A549 (cell line): ENCODE results near the gene TXNRD1. TPM values are rescaled to one million over a fixed set of nuclear protein-coding genes. Genes with fewer than 3 reads are reported as not detected.
A peak's percentile ranks its signal among the peaks of the same experiment; 100 is the strongest.

Source experiments
- BHLHE40 ChIP-seq: IDR thresholded peaks from 2 replicates; pipeline ENCODE4 v1.6.1; 2012; ENCODE audit warnings: low read depth, low read length, inconsistent platforms
- CBX8 ChIP-seq: fragments of 200-600 bp; sonication (generic); IDR thresholded peaks from 2 replicates; pipeline ENCODE4 v1.6.1; 2016
- CHD2 ChIP-seq: fragments of 150-350 bp; IDR thresholded peaks from 2 replicates; pipeline ENCODE4 v1.6.1; 2014; ENCODE audit warnings: low read length; ENCODE audit not compliant: partially characterized antibody
- CHD4 ChIP-seq: fragments of 200-600 bp; sonication (generic); IDR thresholded peaks from 2 replicates; pipeline ENCODE4 v1.6.1; 2016; ENCODE audit warnings: antibody characterized with exemption, mild to moderate bottlenecking, borderline replicate concordance
- EHMT2 ChIP-seq: fragments of 200-600 bp; sonication (generic); IDR thresholded peaks from 2 replicates; pipeline ENCODE4 v1.6.1; 2016; ENCODE audit warnings: antibody characterized with exemption, low read depth, mild to moderate bottlenecking, moderate library complexity
- EP300 ChIP-seq, 2 experiments: fragments of >200 bp; sonication (Bioruptor Twin); formaldehyde crosslinking; IDR thresholded peaks; 2 replicates in 1 of 2; 3 replicates in 1 of 2; pipeline ENCODE4 v1.6.1; 2016 to 2017
- FOSL2 ChIP-seq, 2 experiments: fragments of 450-650 bp in 1 of 2; fragments of >200 bp in 1 of 2; sonication (Bioruptor Twin) in 1 of 2; formaldehyde crosslinking; IDR thresholded peaks; 2 replicates each; pipeline versions ENCODE4 v1.5.0 to v1.6.1; 2016 to 2020; ENCODE audit warnings: mild to moderate bottlenecking in 1 of 2, moderate library complexity in 1 of 2
- GATA3 ChIP-seq: IDR thresholded peaks from 2 replicates; pipeline ENCODE4 v1.6.1; 2012; ENCODE audit warnings: borderline replicate concordance
- HEYL ChIP-seq: fragments of 250-450 bp; sonication (Bioruptor Pico); IDR thresholded peaks from 2 replicates; pipeline ENCODE4 v1.8.0; 2021; ENCODE audit warnings: mild to moderate bottlenecking, moderate library complexity
- HOXA7 ChIP-seq: fragments of 250-450 bp; sonication (Bioruptor Pico); IDR thresholded peaks from 2 replicates; pipeline ENCODE4 v1.5.0; 2020; ENCODE audit warnings: mild to moderate bottlenecking, moderate library complexity
- HOXB5 ChIP-seq: fragments of 250-450 bp; sonication (Bioruptor Pico); IDR thresholded peaks from 2 replicates; pipeline ENCODE4 v1.5.0; 2020; ENCODE audit warnings: mild to moderate bottlenecking, moderate library complexity
- KDM5A ChIP-seq: fragments of 200-600 bp; sonication (generic); IDR thresholded peaks from 2 replicates; pipeline ENCODE4 v1.6.1; 2016; ENCODE audit warnings: antibody characterized with exemption, mild to moderate bottlenecking
- MAFK ChIP-seq: fragments of 450-650 bp; IDR thresholded peaks from 2 replicates; pipeline ENCODE4 v1.6.1; 2014; ENCODE audit not compliant: partially characterized antibody
- MAZ ChIP-seq: fragments of 150-350 bp; IDR thresholded peaks from 2 replicates; pipeline ENCODE4 v1.6.1; 2014; ENCODE audit warnings: antibody characterized with exemption, low read depth, low read length, borderline replicate concordance
- NPAS2 ChIP-seq: fragments of 250-450 bp; sonication (Bioruptor Pico); IDR thresholded peaks from 2 replicates; pipeline ENCODE4 v1.8.0; 2022; ENCODE audit warnings: mild to moderate bottlenecking, moderate library complexity, borderline replicate concordance
- POLR2A ChIP-seq: IDR thresholded peaks from 2 replicates; pipeline ENCODE4 v1.6.1; 2012; ENCODE audit warnings: mild to moderate bottlenecking, low read length
- RAD21 ChIP-seq, 2 experiments: fragments of >200 bp in 1 of 2; sonication (Bioruptor Twin) in 1 of 2; formaldehyde crosslinking in 1 of 2; IDR thresholded peaks in 1 of 2; conservative IDR thresholded peaks in 1 of 2; 2 replicates in 1 of 2; 3 replicates in 1 of 2; pipeline ENCODE4 v1.6.1; 2012 to 2018; ENCODE audit warnings: inconsistent platforms in 1 of 2
- RARB ChIP-seq: fragments of 250-450 bp; sonication (Bioruptor Pico); IDR thresholded peaks from 2 replicates; pipeline ENCODE4 v1.8.0; 2021; ENCODE audit warnings: mild to moderate bottlenecking, moderate library complexity
- RCOR1 ChIP-seq: fragments of 150-350 bp; IDR thresholded peaks from 2 replicates; pipeline ENCODE4 v1.6.1; 2014; ENCODE audit warnings: antibody characterized with exemption, low read length, low read depth
- RFX5 ChIP-seq: fragments of 450-650 bp; IDR thresholded peaks from 2 replicates; pipeline ENCODE4 v1.7.1; 2014; ENCODE audit warnings: antibody characterized with exemption, mild to moderate bottlenecking, moderate library complexity
- ZNF302 ChIP-seq: fragments of 250-450 bp; sonication (Bioruptor Pico); IDR thresholded peaks from 2 replicates; pipeline ENCODE4 v1.9.0; 2021; ENCODE audit warnings: inconsistent platforms, mild to moderate bottlenecking, moderate library complexity
- ZSCAN20 ChIP-seq: fragments of 250-450 bp; sonication (Bioruptor Pico); IDR thresholded peaks from 2 replicates; pipeline ENCODE4 v1.8.0; 2022; ENCODE audit warnings: mild to moderate bottlenecking, moderate library complexity
- polyA plus RNA-seq, 4 experiments: library from polyadenylated mRNA; depleted of rRNA in 3 of 4; stranded (reverse); fragments of >200 nt; fragmentation: RNase III in 1 of 4; extraction: RNeasy Plus Mini Kit Qiagen cat#74134 plus additional on column Dnase treatment in 1 of 4; gene quantifications; 2 replicates in 3 of 4; 3 replicates in 1 of 4; pipeline ENCODE4 v1.2.3, GENCODE V29; 2011 to 2017
- TF ChIP-seq, protein P1 (sequence below): fragments of 250-450 bp; sonication (Bioruptor Pico); IDR thresholded peaks from 2 replicates; pipeline ENCODE4 v1.5.0; 2020; ENCODE audit warnings: low read depth, mild to moderate bottlenecking, moderate library complexity
- TF ChIP-seq, protein P2 (sequence below): IDR thresholded peaks from 2 replicates; pipeline ENCODE4 v1.6.1; 2012
- TF ChIP-seq, protein P3 (sequence below): fragments of >200 bp; sonication (Bioruptor Twin); formaldehyde crosslinking; IDR thresholded peaks from 3 replicates; pipeline ENCODE4 v1.5.1; 2016
- TF ChIP-seq, protein P4 (sequence below): IDR thresholded peaks from 2 replicates; pipeline ENCODE4 v1.6.1; 2012
- TF ChIP-seq, protein P5 (sequence below): fragments of >200 bp; sonication (Bioruptor Twin); formaldehyde crosslinking; IDR thresholded peaks from 3 replicates; pipeline ENCODE4 v1.6.1; 2016
- TF ChIP-seq, protein P6 (sequence below): fragments of 150-350 bp; IDR thresholded peaks from 2 replicates; pipeline ENCODE4 v1.6.1; 2014; ENCODE audit warnings: low read depth, mild to moderate bottlenecking, low read length

TXNRD1 gene
- polyA plus RNA-seq, 2 of the 4 experiments (the other 2 are of a cell fraction): 899 to 1,230 TPM

DNA sequence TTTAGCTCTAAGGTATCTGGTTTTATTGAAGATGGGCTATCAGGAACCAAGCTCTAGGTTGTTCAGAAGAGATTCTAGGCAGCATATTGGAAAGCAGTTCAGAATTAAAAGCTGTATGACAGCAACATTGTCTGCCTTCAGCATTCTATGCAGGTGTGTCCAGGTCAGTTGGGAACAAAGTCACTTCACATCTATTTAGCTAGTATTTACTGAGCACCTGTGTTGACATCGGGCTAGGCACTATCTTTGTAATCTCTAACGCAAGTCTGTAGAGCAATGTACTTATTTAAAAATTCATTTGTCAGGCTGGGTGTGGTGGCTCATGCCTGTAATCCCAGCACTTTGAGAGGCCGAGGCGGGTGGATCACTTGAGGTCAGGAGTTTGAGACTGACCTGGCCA lies 81.1 kb downstream of the TXNRD1 start (continued):
- TF ChIP-seq, protein P1, sequence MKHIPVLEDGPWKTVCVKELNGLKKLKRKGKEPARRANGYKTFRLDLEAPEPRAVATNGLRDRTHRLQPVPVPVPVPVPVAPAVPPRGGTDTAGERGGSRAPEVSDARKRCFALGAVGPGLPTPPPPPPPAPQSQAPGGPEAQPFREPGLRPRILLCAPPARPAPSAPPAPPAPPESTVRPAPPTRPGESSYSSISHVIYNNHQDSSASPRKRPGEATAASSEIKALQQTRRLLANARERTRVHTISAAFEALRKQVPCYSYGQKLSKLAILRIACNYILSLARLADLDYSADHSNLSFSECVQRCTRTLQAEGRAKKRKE: 0 out of 2 replicates have a peak, but pooled peaks have one; percentile 15
- TF ChIP-seq CHD4: no peak
- TF ChIP-seq CHD2: no peak
- TF ChIP-seq, protein P2, sequence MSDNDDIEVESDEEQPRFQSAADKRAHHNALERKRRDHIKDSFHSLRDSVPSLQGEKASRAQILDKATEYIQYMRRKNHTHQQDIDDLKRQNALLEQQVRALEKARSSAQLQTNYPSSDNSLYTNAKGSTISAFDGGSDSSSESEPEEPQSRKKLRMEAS: no peak
- 0 out of 2 replicates have a peak, but pooled peaks have one; percentile 9 for TF ChIP-seq GATA3
- TF ChIP-seq RAD21 (conservative IDR thresholded peaks at IDR 0.05 in 1 of 2, IDR thresholded peaks at IDR 0.05 in 1 of 2): no peak
- TF ChIP-seq KDM5A: no peak
- no peak for TF ChIP-seq ZNF302
- 0 out of 2 replicates have a peak, but pooled peaks have one; percentile 28 for TF ChIP-seq HOXB5 (CRISPR knock-in tag)
- TF ChIP-seq, protein P3, sequence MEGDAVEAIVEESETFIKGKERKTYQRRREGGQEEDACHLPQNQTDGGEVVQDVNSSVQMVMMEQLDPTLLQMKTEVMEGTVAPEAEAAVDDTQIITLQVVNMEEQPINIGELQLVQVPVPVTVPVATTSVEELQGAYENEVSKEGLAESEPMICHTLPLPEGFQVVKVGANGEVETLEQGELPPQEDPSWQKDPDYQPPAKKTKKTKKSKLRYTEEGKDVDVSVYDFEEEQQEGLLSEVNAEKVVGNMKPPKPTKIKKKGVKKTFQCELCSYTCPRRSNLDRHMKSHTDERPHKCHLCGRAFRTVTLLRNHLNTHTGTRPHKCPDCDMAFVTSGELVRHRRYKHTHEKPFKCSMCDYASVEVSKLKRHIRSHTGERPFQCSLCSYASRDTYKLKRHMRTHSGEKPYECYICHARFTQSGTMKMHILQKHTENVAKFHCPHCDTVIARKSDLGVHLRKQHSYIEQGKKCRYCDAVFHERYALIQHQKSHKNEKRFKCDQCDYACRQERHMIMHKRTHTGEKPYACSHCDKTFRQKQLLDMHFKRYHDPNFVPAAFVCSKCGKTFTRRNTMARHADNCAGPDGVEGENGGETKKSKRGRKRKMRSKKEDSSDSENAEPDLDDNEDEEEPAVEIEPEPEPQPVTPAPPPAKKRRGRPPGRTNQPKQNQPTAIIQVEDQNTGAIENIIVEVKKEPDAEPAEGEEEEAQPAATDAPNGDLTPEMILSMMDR: no peak
- no peak for TF ChIP-seq CBX8
- no peak for TF ChIP-seq EP300 (IDR thresholded peaks at IDR 0.05)
- no peak for TF ChIP-seq MAZ
- TF ChIP-seq, protein P4, sequence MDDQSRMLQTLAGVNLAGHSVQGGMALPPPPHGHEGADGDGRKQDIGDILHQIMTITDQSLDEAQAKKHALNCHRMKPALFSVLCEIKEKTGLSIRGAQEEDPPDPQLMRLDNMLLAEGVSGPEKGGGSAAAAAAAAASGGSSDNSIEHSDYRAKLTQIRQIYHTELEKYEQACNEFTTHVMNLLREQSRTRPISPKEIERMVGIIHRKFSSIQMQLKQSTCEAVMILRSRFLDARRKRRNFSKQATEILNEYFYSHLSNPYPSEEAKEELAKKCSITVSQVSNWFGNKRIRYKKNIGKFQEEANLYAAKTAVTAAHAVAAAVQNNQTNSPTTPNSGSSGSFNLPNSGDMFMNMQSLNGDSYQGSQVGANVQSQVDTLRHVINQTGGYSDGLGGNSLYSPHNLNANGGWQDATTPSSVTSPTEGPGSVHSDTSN: no peak
- TF ChIP-seq, protein P5, sequence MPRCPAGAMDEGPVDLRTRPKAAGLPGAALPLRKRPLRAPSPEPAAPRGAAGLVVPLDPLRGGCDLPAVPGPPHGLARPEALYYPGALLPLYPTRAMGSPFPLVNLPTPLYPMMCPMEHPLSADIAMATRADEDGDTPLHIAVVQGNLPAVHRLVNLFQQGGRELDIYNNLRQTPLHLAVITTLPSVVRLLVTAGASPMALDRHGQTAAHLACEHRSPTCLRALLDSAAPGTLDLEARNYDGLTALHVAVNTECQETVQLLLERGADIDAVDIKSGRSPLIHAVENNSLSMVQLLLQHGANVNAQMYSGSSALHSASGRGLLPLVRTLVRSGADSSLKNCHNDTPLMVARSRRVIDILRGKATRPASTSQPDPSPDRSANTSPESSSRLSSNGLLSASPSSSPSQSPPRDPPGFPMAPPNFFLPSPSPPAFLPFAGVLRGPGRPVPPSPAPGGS: no peak
- TF ChIP-seq POLR2A: no peak
- peak; percentile 76 for TF ChIP-seq RARB (CRISPR knock-in tag)
- TF ChIP-seq, protein P6, sequence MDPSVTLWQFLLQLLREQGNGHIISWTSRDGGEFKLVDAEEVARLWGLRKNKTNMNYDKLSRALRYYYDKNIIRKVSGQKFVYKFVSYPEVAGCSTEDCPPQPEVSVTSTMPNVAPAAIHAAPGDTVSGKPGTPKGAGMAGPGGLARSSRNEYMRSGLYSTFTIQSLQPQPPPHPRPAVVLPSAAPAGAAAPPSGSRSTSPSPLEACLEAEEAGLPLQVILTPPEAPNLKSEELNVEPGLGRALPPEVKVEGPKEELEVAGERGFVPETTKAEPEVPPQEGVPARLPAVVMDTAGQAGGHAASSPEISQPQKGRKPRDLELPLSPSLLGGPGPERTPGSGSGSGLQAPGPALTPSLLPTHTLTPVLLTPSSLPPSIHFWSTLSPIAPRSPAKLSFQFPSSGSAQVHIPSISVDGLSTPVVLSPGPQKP: no peak
- no peak for TF ChIP-seq RCOR1
- TF ChIP-seq HEYL (CRISPR knock-in tag): no peak
- no peak for TF ChIP-seq ZSCAN20 (CRISPR knock-in tag)
- no peak for TF ChIP-seq BHLHE40
- TF ChIP-seq HOXA7 (CRISPR knock-in tag): peak; percentile 95
- TF ChIP-seq NPAS2 (CRISPR knock-in tag): no peak
- TF ChIP-seq FOSL2 (IDR thresholded peaks at IDR 0.05): no peak
- TF ChIP-seq FOSL2 (CRISPR knock-in tag; IDR thresholded peaks at IDR 0.05): peak; percentile 36; the same call in 1 of the 2 replicates
- no peak for TF ChIP-seq EHMT2
- no peak for TF ChIP-seq MAFK
- no peak for TF ChIP-seq RFX5
